CD8-positive, alpha-beta memory T cell (primary cell): ENCODE results near the gene UBE2R2. TPM values are rescaled to one million over a fixed set of nuclear protein-coding genes. Genes with fewer than 3 reads are reported as not detected.
"Not testable (repeated sequence)": the region's sequence is repeated elsewhere in the genome, so short reads cannot be mapped to it uniquely, and the experiment has no call there.

Experiments used
- CTCF ChIA-PET: fragments of 350-600 bp; sonication (Branson Sonifier 250); formaldehyde crosslinking; loops from one replicate; lab custom pipeline; 2021; ENCODE audit warnings: antibody characterized with exemption; lab: Charles Lee
- POLR2A ChIA-PET: fragments of 350-600 bp; sonication (Branson Sonifier 250); formaldehyde crosslinking; loops from one replicate; lab custom pipeline; 2021; ENCODE audit warnings: antibody characterized with exemption; lab: Charles Lee
- DNase-seq, 5 donors: peaks; one replicate each; pipeline versions ENCODE4 v3.0.0 to v3.0.0-alpha.2; 2020 to 2022; ENCODE audit warnings: mixed read lengths in 1 of 5
- H3K27ac ChIP-seq: one replicate; pipeline ENCODE4 v1.7.0; 2013; ENCODE audit warnings: low read depth, mild to moderate bottlenecking, low read length, moderate library complexity
- H3K27me3 ChIP-seq: 2 replicates; pipeline ENCODE4 v1.7.0; 2013; ENCODE audit warnings: low read length, mild to moderate bottlenecking; ENCODE audit not compliant: insufficient read depth, poor library complexity, severe bottlenecking
- H3K36me3 ChIP-seq: 2 replicates; pipeline ENCODE4 v1.7.0; 2013; ENCODE audit warnings: mild to moderate bottlenecking, low read length, moderate library complexity; ENCODE audit not compliant: insufficient read depth
- H3K4me1 ChIP-seq: 2 replicates; pipeline ENCODE4 v1.7.0; 2013; ENCODE audit warnings: mild to moderate bottlenecking, low read length, moderate library complexity; ENCODE audit not compliant: insufficient read depth
- H3K4me3 ChIP-seq: 2 replicates; pipeline ENCODE4 v1.7.0; 2013; ENCODE audit warnings: mild to moderate bottlenecking, low read length
- H3K9me3 ChIP-seq: 2 replicates; pipeline ENCODE4 v1.7.0; 2013; ENCODE audit warnings: mild to moderate bottlenecking, low read length
- H3K27ac Mint-ChIP-seq, 8 donors: one replicate each; pipeline ENCODE4 v1.8.0; 2020 to 2021; ENCODE audit warnings: mixed read lengths in 8 of 8, mild to moderate bottlenecking in 6 of 8, inconsistent platforms in 3 of 8, moderate library complexity in 3 of 8
- H3K27me3 Mint-ChIP-seq, 2 donors: one replicate each; pipeline ENCODE4 v1.8.0; 2020 to 2021; ENCODE audit warnings: mixed read lengths in 2 of 2, mild to moderate bottlenecking in 1 of 2, moderate library complexity in 1 of 2
- H3K36me3 Mint-ChIP-seq, 3 donors: one replicate each; pipeline ENCODE4 v1.8.0; 2020 to 2021; ENCODE audit warnings: mixed read lengths in 3 of 3, inconsistent platforms in 1 of 3, mild to moderate bottlenecking in 1 of 3
- H3K4me1 Mint-ChIP-seq, 3 donors: one replicate each; pipeline ENCODE4 v1.8.0; 2020 to 2021; ENCODE audit warnings: mixed read lengths in 3 of 3, inconsistent platforms in 1 of 3, mild to moderate bottlenecking in 1 of 3
- H3K4me3 Mint-ChIP-seq, 7 donors: one replicate each; pipeline ENCODE4 v1.8.0; 2020 to 2021; ENCODE audit warnings: mixed read lengths in 7 of 7, mild to moderate bottlenecking in 6 of 7, moderate library complexity in 4 of 7, inconsistent platforms in 2 of 7
- H3K9me3 Mint-ChIP-seq, 5 donors: one replicate each; pipeline ENCODE4 v1.8.0; 2020 to 2022; ENCODE audit warnings: mixed read lengths in 5 of 5, mild to moderate bottlenecking in 3 of 5, moderate library complexity in 2 of 5, inconsistent platforms in 1 of 5
- polyA plus RNA-seq: library from polyadenylated mRNA; unstranded; fragments of 300-500 nt; fragmentation: Illumina TruSeq; gene quantifications from one replicate; pipeline ENCODE4 v1.2.3, GENCODE V29; 2021
- total RNA-seq, 2 experiments: library from RNA; stranded (reverse); gene quantifications; one replicate each; pipeline ENCODE4 v1.2.3, GENCODE V29; 2021

Gene UBE2R2
- total RNA-seq (10 to 100 TPM; 28.8 to 30.3 TPM), polyA plus RNA-seq (18.0 TPM)

DNA sequence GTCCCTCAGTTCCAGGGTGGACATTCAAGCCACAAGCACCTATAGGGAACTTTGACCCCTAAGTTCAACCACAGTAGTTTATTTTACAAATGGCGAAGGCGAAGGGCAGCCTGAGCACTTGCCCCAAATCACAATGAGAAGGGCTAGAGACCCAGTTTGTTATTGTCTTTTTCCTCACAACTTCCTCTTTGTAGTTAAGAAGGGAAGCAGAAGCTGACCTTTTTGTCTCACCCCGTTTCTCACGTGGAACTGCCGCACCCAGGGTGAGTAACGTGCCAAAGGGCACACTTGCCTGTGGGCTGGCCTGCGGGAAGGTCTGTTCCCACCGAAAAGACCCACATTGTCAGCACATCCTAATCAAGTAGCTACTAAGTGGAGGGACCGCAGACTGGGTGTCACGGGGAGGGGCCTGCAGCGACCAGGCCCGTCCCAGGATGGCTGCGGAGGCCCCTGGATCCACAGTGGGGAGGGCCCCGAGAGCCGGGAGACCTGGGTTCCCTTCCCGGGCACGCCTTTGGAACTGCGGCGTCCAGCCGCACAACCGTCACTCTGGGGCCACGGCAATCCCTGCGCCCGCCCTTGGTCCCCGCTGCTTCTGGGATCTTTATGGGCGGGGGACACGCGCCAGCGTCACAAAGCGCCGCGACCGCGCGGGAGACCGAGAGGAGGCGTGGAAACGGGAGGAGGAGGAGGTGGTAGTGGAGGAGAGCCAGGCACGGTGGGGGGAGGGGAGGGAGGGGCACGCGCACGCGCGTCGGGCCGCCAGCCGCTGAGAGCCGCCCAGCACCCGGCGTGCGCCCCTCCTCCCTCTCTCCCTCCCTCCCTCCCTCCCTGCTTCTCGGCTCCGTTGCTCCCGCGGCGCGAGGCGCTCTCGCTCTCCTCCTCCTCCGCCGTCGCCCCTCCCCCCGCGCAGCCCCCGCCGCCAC, at the start of gene UBE2R2:
Gene UBE2R2 (plus strand): TSS at position 834 of the 926 bp plus-strand sequence. CDS start 598 bp downstream, outside the sequence.
- peak; percentile 89 to 96 (median 93) for DNase-seq
- Mint-ChIP-seq H3K27ac (peak within 1 kb of the TSS; percentile 93 to 100 (median 98)), H3K4me3 (peak within 1 kb of the TSS; percentile 91 to 100 (median 96)), H3K27me3 (peaks cover 0 to 1% of the 10 kb centered on the region in 2 donors), H3K36me3 (peaks cover 0 to 6% (median 0%) of the 10 kb centered on the region in 3 donors), H3K4me1 (peaks cover 38 to 58% (median 56%) of the 10 kb centered on the region in 3 donors), H3K9me3 (no peaks in the 10 kb centered on the region)
- no peaks in the 10 kb centered on the region for H3K9me3 ChIP-seq
- ChIA-PET POLR2A (interaction anchor here (1.4 kb wide), 1 partner anchor 34 kb away, joined by 4 read pairs; no protein-coding TSS in a partner anchor), CTCF (no interaction called here)
- H3K36me3 ChIP-seq: no peaks in the 10 kb centered on the region
- H3K4me3 ChIP-seq: peak within 1 kb of the TSS; percentile 71
- peak within 1 kb of the TSS; percentile 90 for H3K27ac ChIP-seq
- no peaks in the 10 kb centered on the region for H3K27me3 ChIP-seq
- peaks cover 33% of the 10 kb centered on the region for H3K4me1 ChIP-seq

DNA sequence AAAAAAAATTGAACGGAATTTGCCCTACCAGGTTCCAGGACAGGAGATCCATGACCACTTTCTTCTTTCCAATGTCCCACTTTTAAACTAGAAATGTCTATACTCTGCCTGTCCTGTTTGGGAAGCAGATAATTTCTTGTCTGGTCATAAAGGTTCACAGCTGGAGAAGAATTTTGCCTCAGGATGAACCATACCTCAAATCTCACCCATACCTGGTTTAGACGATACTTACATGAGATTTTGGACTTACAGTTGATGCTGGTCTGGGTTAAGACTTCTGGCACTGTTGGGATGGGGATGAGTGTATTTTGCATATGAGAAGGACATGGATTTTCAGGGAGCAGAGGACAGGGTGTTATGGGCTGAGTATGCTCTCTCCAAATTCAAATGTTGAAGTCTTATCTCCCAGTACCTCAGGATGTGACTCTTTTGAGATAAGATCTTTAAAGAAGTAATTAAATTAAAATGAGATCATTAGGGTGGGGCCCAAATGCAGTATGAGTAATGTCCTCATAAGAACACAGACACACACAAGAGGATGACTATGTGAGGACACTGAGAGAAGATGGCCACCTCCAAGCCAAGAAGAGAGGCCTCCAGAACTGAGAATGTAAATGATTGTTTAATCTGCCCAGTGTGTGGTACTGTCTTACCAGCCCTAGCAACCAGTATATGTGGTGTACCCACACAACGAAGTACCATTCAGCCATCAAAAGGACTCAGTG, 46.6 kb upstream of the UBE2R2 start:
- H3K27me3 ChIP-seq, H3K36me3 ChIP-seq, H3K9me3 Mint-ChIP-seq, H3K9me3 ChIP-seq, H3K4me1 Mint-ChIP-seq, DNase-seq, H3K4me3 ChIP-seq, H3K36me3 Mint-ChIP-seq, H3K4me3 Mint-ChIP-seq, H3K4me1 ChIP-seq, H3K27ac ChIP-seq, H3K27me3 Mint-ChIP-seq, POLR2A ChIA-PET: not testable (repeated sequence)
- peak overlapping the region in 1 of 8 donors; percentile 34 for H3K27ac Mint-ChIP-seq
- CTCF ChIA-PET: interaction anchor here (0.6 kb wide), 1 partner anchor 9 kb away, joined by 3 read pairs; no protein-coding TSS in a partner anchor

DNA sequence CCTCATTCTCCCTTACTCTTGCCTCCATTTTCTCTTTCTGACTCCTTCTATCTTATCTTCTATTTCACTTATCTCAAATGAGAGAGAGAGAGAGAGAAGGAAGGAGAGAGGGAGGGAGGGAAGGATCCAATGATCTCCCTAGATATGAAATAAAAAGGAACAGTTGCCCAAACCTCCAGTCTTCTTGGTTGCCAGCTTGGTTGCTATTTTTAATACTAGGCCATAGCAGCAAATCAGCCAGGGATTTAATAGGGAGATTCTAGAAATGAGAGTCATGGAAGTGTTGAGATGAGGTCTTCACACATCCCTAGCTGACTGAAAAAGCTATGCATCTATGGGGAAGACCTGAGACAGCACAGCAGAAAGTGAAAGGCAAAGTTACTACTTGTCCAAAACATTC, 43.8 kb upstream of the UBE2R2 start:
- H3K4me3 Mint-ChIP-seq, CTCF ChIA-PET, H3K36me3 ChIP-seq, H3K36me3 Mint-ChIP-seq, H3K27ac ChIP-seq, POLR2A ChIA-PET, H3K4me1 Mint-ChIP-seq, DNase-seq, H3K4me3 ChIP-seq, H3K27me3 Mint-ChIP-seq, H3K27ac Mint-ChIP-seq, H3K27me3 ChIP-seq, H3K4me1 ChIP-seq, H3K9me3 ChIP-seq, H3K9me3 Mint-ChIP-seq: not testable (repeated sequence)

DNA sequence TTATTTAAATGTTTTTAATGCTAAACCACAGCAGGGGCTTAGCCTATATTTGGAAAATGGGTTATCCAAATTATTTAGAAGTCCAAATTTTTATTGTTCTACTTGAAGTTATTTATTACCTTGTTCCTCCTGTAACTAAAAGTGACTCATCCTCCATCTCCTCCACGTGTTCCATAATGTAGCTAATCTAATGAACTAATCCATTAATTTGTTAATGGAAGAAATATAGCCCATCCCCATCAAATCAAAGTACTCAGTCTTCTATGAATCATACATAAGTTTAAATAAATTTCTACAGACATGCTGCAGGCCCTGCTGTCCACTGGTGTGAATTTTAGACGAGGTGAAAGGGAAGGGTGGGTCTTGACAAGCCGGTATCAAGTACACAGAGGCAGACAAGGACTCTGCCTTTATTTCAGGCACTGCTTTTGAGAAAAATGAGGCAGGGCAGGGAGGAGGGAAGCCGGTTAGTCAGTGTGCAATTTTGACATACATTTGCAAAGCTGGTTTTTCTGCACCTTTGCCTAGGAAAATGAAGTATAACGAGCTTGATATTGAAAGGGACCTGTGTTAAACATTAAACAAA, 42.8 kb upstream of the UBE2R2 start:
- H3K27me3 ChIP-seq, H3K4me1 ChIP-seq, CTCF ChIA-PET, H3K4me3 Mint-ChIP-seq, H3K4me3 ChIP-seq, DNase-seq, H3K9me3 Mint-ChIP-seq, H3K27ac Mint-ChIP-seq, H3K27ac ChIP-seq, H3K36me3 ChIP-seq, H3K36me3 Mint-ChIP-seq, POLR2A ChIA-PET, H3K4me1 Mint-ChIP-seq, H3K9me3 ChIP-seq: not testable (repeated sequence)
- peaks cover 3 to 13% of the 10 kb centered on the region in 2 donors for H3K27me3 Mint-ChIP-seq

- ChIA-PET POLR2A (interaction anchor here (1.1 kb wide), 1 partner anchor 28 kb away, joined by 4 read pairs; no protein-coding TSS in a partner anchor), CTCF (no interaction called here)
- Histone ChIP-seq H3K9me3 (no peaks in the 10 kb centered on the region), H3K27me3 (no peaks in the 10 kb centered on the region), H3K27ac (no peak overlapping the region), H3K36me3 (no peaks in the 10 kb centered on the region), H3K4me1 (no peaks in the 10 kb centered on the region), H3K4me3 (no peak overlapping the region)
- Mint-ChIP-seq H3K4me3 (no peak overlapping the region), H3K4me1 (no peaks in the 10 kb centered on the region), H3K27ac (peak overlapping the region in 1 of 8 donors; percentile 29), H3K27me3 (peaks cover 3 to 21% of the 10 kb centered on the region in 2 donors), H3K9me3 (no peaks in the 10 kb centered on the region), H3K36me3 (peaks cover 0 to 4% (median 0%) of the 10 kb centered on the region in 3 donors)
- no peak for DNase-seq
Measured at GRCh38 chr9:33776578-33776977, 40.4 kb upstream of the UBE2R2 start.

DNA sequence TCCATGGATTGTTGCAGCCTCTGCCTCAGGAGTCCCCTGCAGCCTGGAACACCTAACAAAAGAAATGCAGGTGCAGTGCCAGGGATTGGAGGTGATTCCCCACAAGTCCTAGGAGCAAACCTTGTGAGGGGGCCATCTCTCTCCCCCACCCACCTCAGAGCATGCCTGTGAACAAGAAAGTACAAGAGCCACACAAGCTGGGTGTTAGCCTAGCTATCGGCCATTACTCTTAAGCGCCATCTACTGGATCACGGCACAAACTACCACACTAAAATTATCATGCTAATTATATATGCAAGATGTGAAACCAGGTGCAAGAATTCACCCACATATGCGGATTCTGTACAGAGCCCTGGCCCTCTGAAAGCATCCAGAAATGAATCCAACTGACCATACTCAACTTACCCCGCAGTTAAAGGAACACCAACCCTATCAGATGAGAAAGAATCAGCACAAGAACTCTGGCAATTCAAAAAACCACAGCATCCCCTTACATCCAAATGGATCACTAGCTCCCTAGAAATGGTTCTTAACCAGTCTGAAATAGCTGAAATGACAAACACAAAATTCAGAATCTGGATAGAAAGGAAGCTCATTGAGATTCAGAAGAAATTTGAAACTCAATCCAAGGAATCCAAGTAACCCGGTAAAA, 38.1 kb upstream of the UBE2R2 start:
- no peaks in the 10 kb centered on the region for H3K36me3 ChIP-seq
- ChIA-PET POLR2A (no interaction called here), CTCF (interaction anchor here (0.7 to 2.3 kb wide), 11 partner anchors 9 to 154 kb away, joined by 3 to 23 read pairs (median 3); no protein-coding TSS in a partner anchor)
- peaks cover 3 to 15% of the 10 kb centered on the region in 2 donors for H3K27me3 Mint-ChIP-seq
- H3K4me3 ChIP-seq: no peak overlapping the region
- H3K27ac Mint-ChIP-seq: no peak overlapping the region
- peaks cover 0 to 4% (median 1%) of the 10 kb centered on the region in 3 donors for H3K36me3 Mint-ChIP-seq
- no peaks in the 10 kb centered on the region for H3K9me3 ChIP-seq
- DNase-seq: peak; percentile 5 to 67 (median 45)
- H3K9me3 Mint-ChIP-seq: no peaks in the 10 kb centered on the region
- no peaks in the 10 kb centered on the region for H3K4me1 ChIP-seq
- H3K4me1 Mint-ChIP-seq: no peaks in the 10 kb centered on the region
- H3K27me3 ChIP-seq: no peaks in the 10 kb centered on the region
- H3K4me3 Mint-ChIP-seq: no peak overlapping the region
- no peak overlapping the region for H3K27ac ChIP-seq

- no peak overlapping the region for H3K4me3 ChIP-seq
- H3K9me3 ChIP-seq: no peaks in the 10 kb centered on the region
- H3K36me3 ChIP-seq: no peaks in the 10 kb centered on the region
- peaks cover 0 to 1% (median 0%) of the 10 kb centered on the region in 3 donors for H3K36me3 Mint-ChIP-seq
- no peak overlapping the region for H3K27ac Mint-ChIP-seq
- H3K4me1 Mint-ChIP-seq: no peaks in the 10 kb centered on the region
- no peak overlapping the region for H3K27ac ChIP-seq
- DNase-seq: no peak
- H3K4me1 ChIP-seq: no peaks in the 10 kb centered on the region
- H3K27me3 Mint-ChIP-seq: peaks cover 3 to 19% of the 10 kb centered on the region in 2 donors
- no peaks in the 10 kb centered on the region for H3K27me3 ChIP-seq
- POLR2A ChIA-PET: no interaction called here
- CTCF ChIA-PET: no interaction called here
- no peak overlapping the region for H3K4me3 Mint-ChIP-seq
- H3K9me3 Mint-ChIP-seq: no peaks in the 10 kb centered on the region
Measured at GRCh38 chr9:33780276-33780675, 36.7 kb upstream of the UBE2R2 start.
